Liver (tissue), 9 donors: ENCODE results near the gene FAM9C. TPM values are rescaled to one million over a fixed set of nuclear protein-coding genes. Genes with fewer than 3 reads are reported as not detected.

Experiments used
- DNase-seq: peaks from one replicate; pipeline ENCODE4 v3.0.0-alpha.2; 2017; ENCODE audit warnings: low spot score
- H3K27ac ChIP-seq, 2 donors: one replicate each; pipeline ENCODE4 v1.7.0; 2013; ENCODE audit warnings: inconsistent platforms in 2 of 2, low read length in 2 of 2, control low read depth in 1 of 2, low read depth in 1 of 2, mild to moderate bottlenecking in 1 of 2
- H3K27me3 ChIP-seq, 4 donors: one replicate each; pipeline versions ENCODE4 v1.6.1 to v1.7.0; 2013; ENCODE audit warnings: low read length in 3 of 4, inconsistent platforms in 1 of 4, mild to moderate bottlenecking in 1 of 4, moderate library complexity in 1 of 4; ENCODE audit not compliant: control insufficient read depth in 4 of 4, insufficient read depth in 4 of 4
- H3K36me3 ChIP-seq, 4 donors: one replicate each; pipeline versions ENCODE4 v1.6.1 to v1.7.0; 2013; ENCODE audit warnings: low read length in 3 of 4, mild to moderate bottlenecking in 3 of 4, low read depth in 1 of 4, moderate library complexity in 1 of 4; ENCODE audit not compliant: control insufficient read depth in 4 of 4, insufficient read depth in 3 of 4
- H3K4me1 ChIP-seq, 4 donors: one replicate each; pipeline versions ENCODE4 v1.6.1 to v1.7.0; 2013; ENCODE audit warnings: low read length in 3 of 4, mild to moderate bottlenecking in 3 of 4, moderate library complexity in 1 of 4; ENCODE audit not compliant: control insufficient read depth in 4 of 4, insufficient read depth in 4 of 4
- H3K4me3 ChIP-seq, 3 donors: one replicate each; pipeline versions ENCODE4 v1.6.1 to v1.7.0; 2013; ENCODE audit warnings: low read length in 3 of 3, control low read depth in 1 of 3, low read depth in 1 of 3, mild to moderate bottlenecking in 1 of 3
- H3K9ac ChIP-seq, 2 donors: one replicate each; pipeline ENCODE4 v1.7.0; 2013; ENCODE audit warnings: low read length in 2 of 2, mild to moderate bottlenecking in 2 of 2, moderate library complexity in 2 of 2, control low read depth in 1 of 2, low read depth in 1 of 2
- H3K9me3 ChIP-seq, 4 donors: one replicate each; pipeline versions ENCODE4 v1.6.1 to v1.7.0; 2013; ENCODE audit warnings: low read length in 3 of 4; ENCODE audit not compliant: control insufficient read depth in 4 of 4
- EGR1 ChIP-seq, 2 donors: IDR thresholded peaks; 2 replicates each; pipeline ENCODE4 v1.6.1; 2016 to 2018; ENCODE audit warnings: antibody characterized with exemption in 2 of 2, low read depth in 2 of 2
- FOXA2 ChIP-seq: IDR thresholded peaks from 2 replicates; pipeline ENCODE4 v1.6.1; 2016; ENCODE audit warnings: antibody characterized with exemption
- GABPA ChIP-seq, 2 donors: IDR thresholded peaks in 1 of 2; conservative IDR thresholded peaks in 1 of 2; 2 replicates each; pipeline ENCODE4 v1.6.1; 2016; ENCODE audit warnings: antibody characterized with exemption in 2 of 2, mild to moderate bottlenecking in 1 of 2, moderate library complexity in 1 of 2
- HNF4A ChIP-seq, 2 donors: conservative IDR thresholded peaks; 2 replicates each; pipeline ENCODE4 v1.6.1; 2016; ENCODE audit warnings: antibody characterized with exemption in 2 of 2, mild to moderate bottlenecking in 2 of 2
- RAD21 ChIP-seq, 2 donors: IDR thresholded peaks; 2 replicates each; pipeline ENCODE4 v1.6.1; 2016; ENCODE audit warnings: antibody characterized with exemption in 2 of 2, mild to moderate bottlenecking in 2 of 2
- SP1 ChIP-seq: IDR thresholded peaks from 2 replicates; pipeline ENCODE4 v1.6.1; 2018; ENCODE audit warnings: antibody characterized with exemption, mild to moderate bottlenecking
- TAF1 ChIP-seq: conservative IDR thresholded peaks from 2 replicates; pipeline ENCODE4 v1.6.1; 2016; ENCODE audit warnings: antibody characterized with exemption, mild to moderate bottlenecking
- YY1 ChIP-seq: IDR thresholded peaks from 2 replicates; pipeline ENCODE4 v1.6.1; 2016; ENCODE audit warnings: antibody characterized with exemption, mild to moderate bottlenecking
- WGBS: extraction: QIAGEN DNeasy Blood & Tissue Kit; methylation state at CpG from one replicate; pipeline ENCODE4 v1.1.7; 2013; 5-methylcytosine and 5-hydroxymethylcytosine counted together
- polyA plus RNA-seq, 2 donors: library from polyadenylated mRNA; stranded (reverse) in 1 of 2; unstranded in 1 of 2; fragments of 200-250 nt in 1 of 2; fragments of >200 nt in 1 of 2; fragmentation: Nextera tagmentation in 1 of 2; extraction: Ambion mirVana in 1 of 2; gene quantifications; one replicate each; pipeline versions ENCODE4 v1.2.1 to v1.2.3, GENCODE V29; 2013 to 2015
- total RNA-seq, 2 donors: library from RNA; depleted of rRNA; stranded (reverse); fragments of >200 nt; gene quantifications; one replicate each; pipeline ENCODE4 v1.2.3, GENCODE V29; 2014
- TF ChIP-seq, protein P1 (sequence below): IDR thresholded peaks from 2 replicates; pipeline ENCODE4 v1.6.1; 2016; ENCODE audit warnings: antibody characterized with exemption
- TF ChIP-seq, protein P2 (sequence below): IDR thresholded peaks from 2 replicates; pipeline ENCODE4 v1.6.1; 2016; ENCODE audit warnings: antibody characterized with exemption
- TF ChIP-seq, protein P3 (sequence below): IDR thresholded peaks from 2 replicates; pipeline ENCODE4 v1.6.1; 2016; ENCODE audit warnings: antibody characterized with exemption
- TF ChIP-seq, protein P4 (sequence below): IDR thresholded peaks from 2 replicates; pipeline ENCODE4 v1.6.1; 2016; ENCODE audit warnings: antibody characterized with exemption, mild to moderate bottlenecking
- donor health status: healthy.
- donor health status: healthy.
- donor health status: healthy.
- donor health status: healthy.
- donor health status: healthy.

The FAM9C gene
- total and polyA plus RNA-seq, 4 donors, result not detected

DNA sequence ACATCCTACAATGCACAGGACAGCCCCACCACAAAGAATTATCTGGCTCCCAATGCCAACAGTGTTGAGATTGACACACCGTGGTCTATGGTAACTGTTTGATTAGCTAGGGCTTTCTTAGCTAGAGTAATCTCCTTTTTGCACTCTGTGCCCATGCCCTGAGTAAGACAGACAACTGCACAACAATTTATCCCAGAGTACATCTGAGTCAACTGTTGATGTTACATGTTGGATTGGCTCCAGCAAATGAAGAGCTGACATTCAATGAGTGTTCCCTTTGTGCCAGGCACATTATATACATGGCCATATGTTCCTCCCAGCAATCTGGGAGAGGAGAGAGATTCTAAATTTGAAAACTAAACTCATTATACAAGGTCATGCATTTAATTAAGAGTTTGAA, 3.9 kb upstream of the FAM9C start:
- Histone ChIP-seq H3K4me1 (peaks cover 0 to 4% (median 1%) of the 10 kb centered on the region in 4 donors), H3K27me3 (peaks cover 0 to 2% (median 0%) of the 10 kb centered on the region in 4 donors), H3K4me3 (no peak overlapping the region), H3K27ac (no peak overlapping the region), H3K9ac (no peak overlapping the region), H3K36me3 (no peaks in the 10 kb centered on the region), H3K9me3 (no peaks in the 10 kb centered on the region)
- DNase-seq, result no peak
- WGBS, result 76% methylated on average over 1 of the region's 1 CpG
- TF ChIP-seq, protein P1, sequence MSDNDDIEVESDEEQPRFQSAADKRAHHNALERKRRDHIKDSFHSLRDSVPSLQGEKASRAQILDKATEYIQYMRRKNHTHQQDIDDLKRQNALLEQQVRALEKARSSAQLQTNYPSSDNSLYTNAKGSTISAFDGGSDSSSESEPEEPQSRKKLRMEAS, result no peak
- no peak for TF ChIP-seq GABPA (IDR thresholded peaks at IDR 0.05 in 1 of 2, conservative IDR thresholded peaks at IDR 0.05 in 1 of 2)
- TF ChIP-seq, protein P2, sequence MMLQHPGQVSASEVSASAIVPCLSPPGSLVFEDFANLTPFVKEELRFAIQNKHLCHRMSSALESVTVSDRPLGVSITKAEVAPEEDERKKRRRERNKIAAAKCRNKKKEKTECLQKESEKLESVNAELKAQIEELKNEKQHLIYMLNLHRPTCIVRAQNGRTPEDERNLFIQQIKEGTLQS, result no peak
- TF ChIP-seq TAF1, result no peak
- TF ChIP-seq, protein P3, sequence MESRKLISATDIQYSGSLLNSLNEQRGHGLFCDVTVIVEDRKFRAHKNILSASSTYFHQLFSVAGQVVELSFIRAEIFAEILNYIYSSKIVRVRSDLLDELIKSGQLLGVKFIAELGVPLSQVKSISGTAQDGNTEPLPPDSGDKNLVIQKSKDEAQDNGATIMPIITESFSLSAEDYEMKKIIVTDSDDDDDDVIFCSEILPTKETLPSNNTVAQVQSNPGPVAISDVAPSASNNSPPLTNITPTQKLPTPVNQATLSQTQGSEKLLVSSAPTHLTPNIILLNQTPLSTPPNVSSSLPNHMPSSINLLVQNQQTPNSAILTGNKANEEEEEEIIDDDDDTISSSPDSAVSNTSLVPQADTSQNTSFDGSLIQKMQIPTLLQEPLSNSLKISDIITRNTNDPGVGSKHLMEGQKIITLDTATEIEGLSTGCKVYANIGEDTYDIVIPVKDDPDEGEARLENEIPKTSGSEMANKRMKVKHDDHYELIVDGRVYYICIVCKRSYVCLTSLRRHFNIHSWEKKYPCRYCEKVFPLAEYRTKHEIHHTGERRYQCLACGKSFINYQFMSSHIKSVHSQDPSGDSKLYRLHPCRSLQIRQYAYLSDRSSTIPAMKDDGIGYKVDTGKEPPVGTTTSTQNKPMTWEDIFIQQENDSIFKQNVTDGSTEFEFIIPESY, result no peak
- no peak for TF ChIP-seq SP1
- TF ChIP-seq EGR1 (IDR thresholded peaks at IDR 0.05; ENCODE audit: low read depth in 2 of 2), result no peak
- TF ChIP-seq YY1, result no peak
- TF ChIP-seq FOXA2, result no peak
- no peak for TF ChIP-seq RAD21 (IDR thresholded peaks at IDR 0.05)
- TF ChIP-seq, protein P4, sequence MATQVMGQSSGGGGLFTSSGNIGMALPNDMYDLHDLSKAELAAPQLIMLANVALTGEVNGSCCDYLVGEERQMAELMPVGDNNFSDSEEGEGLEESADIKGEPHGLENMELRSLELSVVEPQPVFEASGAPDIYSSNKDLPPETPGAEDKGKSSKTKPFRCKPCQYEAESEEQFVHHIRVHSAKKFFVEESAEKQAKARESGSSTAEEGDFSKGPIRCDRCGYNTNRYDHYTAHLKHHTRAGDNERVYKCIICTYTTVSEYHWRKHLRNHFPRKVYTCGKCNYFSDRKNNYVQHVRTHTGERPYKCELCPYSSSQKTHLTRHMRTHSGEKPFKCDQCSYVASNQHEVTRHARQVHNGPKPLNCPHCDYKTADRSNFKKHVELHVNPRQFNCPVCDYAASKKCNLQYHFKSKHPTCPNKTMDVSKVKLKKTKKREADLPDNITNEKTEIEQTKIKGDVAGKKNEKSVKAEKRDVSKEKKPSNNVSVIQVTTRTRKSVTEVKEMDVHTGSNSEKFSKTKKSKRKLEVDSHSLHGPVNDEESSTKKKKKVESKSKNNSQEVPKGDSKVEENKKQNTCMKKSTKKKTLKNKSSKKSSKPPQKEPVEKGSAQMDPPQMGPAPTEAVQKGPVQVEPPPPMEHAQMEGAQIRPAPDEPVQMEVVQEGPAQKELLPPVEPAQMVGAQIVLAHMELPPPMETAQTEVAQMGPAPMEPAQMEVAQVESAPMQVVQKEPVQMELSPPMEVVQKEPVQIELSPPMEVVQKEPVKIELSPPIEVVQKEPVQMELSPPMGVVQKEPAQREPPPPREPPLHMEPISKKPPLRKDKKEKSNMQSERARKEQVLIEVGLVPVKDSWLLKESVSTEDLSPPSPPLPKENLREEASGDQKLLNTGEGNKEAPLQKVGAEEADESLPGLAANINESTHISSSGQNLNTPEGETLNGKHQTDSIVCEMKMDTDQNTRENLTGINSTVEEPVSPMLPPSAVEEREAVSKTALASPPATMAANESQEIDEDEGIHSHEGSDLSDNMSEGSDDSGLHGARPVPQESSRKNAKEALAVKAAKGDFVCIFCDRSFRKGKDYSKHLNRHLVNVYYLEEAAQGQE, result no peak
- no peak for TF ChIP-seq HNF4A (conservative IDR thresholded peaks at IDR 0.05)

DNA sequence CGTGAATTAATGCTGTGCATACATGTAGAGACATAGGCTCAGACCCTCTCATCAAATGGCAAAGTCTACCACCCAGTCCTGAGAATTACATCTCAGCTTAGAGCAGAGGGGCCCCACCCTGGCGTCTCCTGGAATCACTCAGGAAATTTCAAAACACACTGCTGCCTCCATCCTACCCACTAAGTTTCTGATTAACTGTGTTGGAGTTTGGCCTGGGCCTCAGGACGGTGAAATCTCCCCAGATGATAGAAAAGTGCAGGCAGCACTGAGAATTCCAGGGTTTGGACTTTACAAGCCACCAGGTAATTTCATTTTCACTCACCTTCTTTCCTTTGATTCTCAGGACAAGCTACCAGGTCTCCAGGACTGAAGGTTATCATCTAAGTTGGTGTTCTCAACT, 3.3 kb upstream of the FAM9C start:
- DNase-seq, result no peak
- peaks cover 0 to 2% (median 0%) of the 10 kb centered on the region in 4 donors for H3K27me3 ChIP-seq
- H3K9me3 ChIP-seq, result no peaks in the 10 kb centered on the region
- no peak for TF ChIP-seq YY1
- TF ChIP-seq HNF4A (conservative IDR thresholded peaks at IDR 0.05), result peak in 1 of 2 donors; percentile 23
- TF ChIP-seq, protein P3, result no peak
- no peak for TF ChIP-seq GABPA (IDR thresholded peaks at IDR 0.05 in 1 of 2, conservative IDR thresholded peaks at IDR 0.05 in 1 of 2)
- TF ChIP-seq FOXA2, result no peak
- no peak overlapping the region for H3K9ac ChIP-seq
- H3K36me3 ChIP-seq, result no peaks in the 10 kb centered on the region
- H3K27ac ChIP-seq, result no peak overlapping the region
- peaks cover 0 to 4% (median 1%) of the 10 kb centered on the region in 4 donors for H3K4me1 ChIP-seq
- WGBS, result 55% methylated on average over 3 of the region's 3 CpGs
- no peak overlapping the region for H3K4me3 ChIP-seq
